ENCODE data around the gene GAP43. TPM values are rescaled to one million over a fixed set of nuclear protein-coding genes. Genes with fewer than 3 reads are reported as not detected.

GAP43 gene
- total RNA-seq, 1 donor from 2014 or later: 16.1 TPM

DNA sequence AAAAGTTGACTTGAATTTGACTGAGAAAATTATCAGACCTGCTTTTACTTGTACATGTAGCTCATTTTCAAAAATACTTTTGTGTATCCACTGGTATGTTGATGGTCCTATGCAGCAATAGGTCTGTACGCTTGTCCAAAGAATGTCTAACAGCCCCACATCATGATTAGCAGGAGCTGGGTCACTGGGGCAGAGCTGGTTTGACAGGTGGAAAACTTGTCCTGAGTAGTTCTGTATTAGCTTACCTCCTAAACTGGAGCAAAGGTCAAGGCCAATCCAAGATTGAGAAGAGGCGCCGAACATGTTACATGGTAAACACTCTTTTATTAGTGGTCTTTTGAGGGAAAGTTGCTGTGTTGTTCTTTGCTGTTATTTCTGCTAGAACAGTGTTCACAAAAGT, 50.6 kb downstream of the GAP43 start:
- Mint-ChIP-seq H3K27ac (ENCODE audit: unreplicated experiment) (no peak overlapping the region), H3K27me3 (ENCODE audit: unreplicated experiment) (no peaks in the 10 kb centered on the region), H3K9me3 (ENCODE audit: unreplicated experiment) (no peaks in the 10 kb centered on the region), H3K4me1 (ENCODE audit: unreplicated experiment) (no peaks in the 10 kb centered on the region), H3K36me3 (ENCODE audit: low read depth, unreplicated experiment) (no peaks in the 10 kb centered on the region), H3K4me3 (ENCODE audit: unreplicated experiment) (no peak overlapping the region)
- TF ChIP-seq, protein P1, sequence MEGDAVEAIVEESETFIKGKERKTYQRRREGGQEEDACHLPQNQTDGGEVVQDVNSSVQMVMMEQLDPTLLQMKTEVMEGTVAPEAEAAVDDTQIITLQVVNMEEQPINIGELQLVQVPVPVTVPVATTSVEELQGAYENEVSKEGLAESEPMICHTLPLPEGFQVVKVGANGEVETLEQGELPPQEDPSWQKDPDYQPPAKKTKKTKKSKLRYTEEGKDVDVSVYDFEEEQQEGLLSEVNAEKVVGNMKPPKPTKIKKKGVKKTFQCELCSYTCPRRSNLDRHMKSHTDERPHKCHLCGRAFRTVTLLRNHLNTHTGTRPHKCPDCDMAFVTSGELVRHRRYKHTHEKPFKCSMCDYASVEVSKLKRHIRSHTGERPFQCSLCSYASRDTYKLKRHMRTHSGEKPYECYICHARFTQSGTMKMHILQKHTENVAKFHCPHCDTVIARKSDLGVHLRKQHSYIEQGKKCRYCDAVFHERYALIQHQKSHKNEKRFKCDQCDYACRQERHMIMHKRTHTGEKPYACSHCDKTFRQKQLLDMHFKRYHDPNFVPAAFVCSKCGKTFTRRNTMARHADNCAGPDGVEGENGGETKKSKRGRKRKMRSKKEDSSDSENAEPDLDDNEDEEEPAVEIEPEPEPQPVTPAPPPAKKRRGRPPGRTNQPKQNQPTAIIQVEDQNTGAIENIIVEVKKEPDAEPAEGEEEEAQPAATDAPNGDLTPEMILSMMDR (IDR thresholded peaks at IDR 0.05; ENCODE audit: unreplicated experiment): no peak
- DNase-seq (ENCODE audit: low spot score): no peak

DNA sequence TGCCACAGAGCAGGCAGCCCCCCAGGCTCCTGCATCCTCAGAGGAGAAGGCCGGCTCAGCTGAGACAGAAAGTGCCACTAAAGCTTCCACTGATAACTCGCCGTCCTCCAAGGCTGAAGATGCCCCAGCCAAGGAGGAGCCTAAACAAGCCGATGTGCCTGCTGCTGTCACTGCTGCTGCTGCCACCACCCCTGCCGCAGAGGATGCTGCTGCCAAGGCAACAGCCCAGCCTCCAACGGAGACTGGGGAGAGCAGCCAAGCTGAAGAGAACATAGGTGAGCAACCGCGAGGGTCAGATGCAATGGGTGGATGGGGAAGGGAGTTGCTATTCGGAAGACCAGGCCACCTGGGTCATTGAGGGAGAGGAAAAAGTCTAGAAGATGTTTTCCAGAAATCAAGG, 53.0 kb downstream of the GAP43 start:
- H3K36me3 Mint-ChIP-seq (ENCODE audit: low read depth, unreplicated experiment): no peaks in the 10 kb centered on the region
- H3K4me3 Mint-ChIP-seq (ENCODE audit: unreplicated experiment): no peak overlapping the region
- TF ChIP-seq, protein P1 (IDR thresholded peaks at IDR 0.05; ENCODE audit: unreplicated experiment): no peak
- H3K27me3 Mint-ChIP-seq (ENCODE audit: unreplicated experiment): no peaks in the 10 kb centered on the region
- H3K4me1 Mint-ChIP-seq (ENCODE audit: unreplicated experiment): no peaks in the 10 kb centered on the region
- no peak for DNase-seq (ENCODE audit: low spot score)
- H3K9me3 Mint-ChIP-seq (ENCODE audit: unreplicated experiment): no peaks in the 10 kb centered on the region
- no peak overlapping the region for H3K27ac Mint-ChIP-seq (ENCODE audit: unreplicated experiment)

DNA sequence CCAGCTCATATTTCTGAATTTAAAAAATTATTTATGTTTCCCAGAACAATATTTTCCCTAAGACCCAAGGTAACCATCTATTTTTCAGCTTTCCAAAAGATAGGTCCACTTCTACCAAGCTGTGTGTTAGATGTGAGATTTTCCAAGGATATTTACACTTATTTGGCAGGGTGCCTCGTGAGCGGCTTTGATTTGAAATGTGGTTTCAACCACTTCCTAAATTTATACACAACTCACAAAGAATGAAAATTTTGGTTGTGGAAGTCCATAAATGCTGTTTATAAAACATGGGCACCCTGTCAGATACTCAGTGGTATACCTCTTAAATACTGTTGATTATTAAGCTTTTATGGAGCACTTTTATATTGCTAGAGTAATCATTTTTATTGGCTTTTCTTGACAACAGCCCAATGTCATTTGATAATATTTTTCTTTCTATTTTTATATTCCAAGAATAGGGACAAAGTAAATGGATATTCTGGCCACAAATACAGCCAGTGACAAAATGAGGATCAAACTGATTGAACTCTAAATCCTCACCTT, 57.6 kb downstream of the GAP43 start:
- no peaks in the 10 kb centered on the region for H3K4me1 Mint-ChIP-seq (ENCODE audit: unreplicated experiment)
- no peaks in the 10 kb centered on the region for H3K9me3 Mint-ChIP-seq (ENCODE audit: unreplicated experiment)
- no peaks in the 10 kb centered on the region for H3K36me3 Mint-ChIP-seq (ENCODE audit: low read depth, unreplicated experiment)
- TF ChIP-seq, protein P1 (IDR thresholded peaks at IDR 0.05; ENCODE audit: unreplicated experiment): no peak
- DNase-seq (ENCODE audit: low spot score): no peak
- H3K27me3 Mint-ChIP-seq (ENCODE audit: unreplicated experiment): no peaks in the 10 kb centered on the region
- no peak overlapping the region for H3K4me3 Mint-ChIP-seq (ENCODE audit: unreplicated experiment)
- no peak overlapping the region for H3K27ac Mint-ChIP-seq (ENCODE audit: unreplicated experiment)

DNA sequence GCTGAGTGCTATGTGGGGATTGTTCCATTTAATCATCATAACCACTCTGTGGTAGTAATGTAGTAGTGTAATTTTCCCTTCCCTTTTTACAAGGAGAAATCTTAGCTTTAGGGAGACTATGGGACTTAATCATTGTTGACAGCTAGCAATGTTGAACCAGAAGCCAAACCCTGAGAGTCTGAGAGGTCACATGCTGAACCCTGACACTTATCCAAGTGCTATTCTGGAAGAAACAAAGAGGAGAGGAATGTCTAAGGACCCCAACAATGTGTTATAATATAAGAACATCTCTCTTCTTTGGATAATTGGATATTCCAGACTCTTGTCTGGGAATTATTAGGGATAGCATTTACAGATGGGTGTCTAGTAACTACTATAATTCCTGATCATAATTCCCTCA, 58.4 kb downstream of the GAP43 start:
- Mint-ChIP-seq H3K27ac (ENCODE audit: unreplicated experiment) (no peak overlapping the region), H3K4me3 (ENCODE audit: unreplicated experiment) (no peak overlapping the region), H3K9me3 (ENCODE audit: unreplicated experiment) (no peaks in the 10 kb centered on the region), H3K36me3 (ENCODE audit: low read depth, unreplicated experiment) (no peaks in the 10 kb centered on the region), H3K4me1 (ENCODE audit: unreplicated experiment) (no peaks in the 10 kb centered on the region), H3K27me3 (ENCODE audit: unreplicated experiment) (no peaks in the 10 kb centered on the region)
- TF ChIP-seq, protein P1 (IDR thresholded peaks at IDR 0.05; ENCODE audit: unreplicated experiment): no peak
- DNase-seq (ENCODE audit: low spot score): no peak

DNA sequence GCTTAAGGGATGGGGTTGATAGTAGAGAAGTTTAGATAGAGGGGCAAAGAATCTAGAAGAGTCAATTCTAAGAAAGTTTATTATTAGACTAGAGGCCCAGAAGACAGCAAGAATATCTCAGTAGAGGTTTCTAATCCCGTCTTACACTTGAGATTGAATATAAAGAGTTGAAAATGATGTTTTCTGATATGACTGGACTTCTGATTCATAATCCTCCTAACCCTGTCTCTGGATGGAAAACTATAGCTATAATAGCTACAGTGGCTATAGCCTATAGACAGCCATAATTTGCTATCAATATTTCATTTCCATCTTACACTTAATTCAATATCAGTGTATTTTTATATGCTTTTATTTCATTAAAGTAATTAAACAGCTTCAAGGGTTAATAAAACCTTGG, 60.0 kb downstream of the GAP43 start:
- no peak for DNase-seq (ENCODE audit: low spot score)
- Mint-ChIP-seq H3K36me3 (ENCODE audit: low read depth, unreplicated experiment) (no peaks in the 10 kb centered on the region), H3K9me3 (ENCODE audit: unreplicated experiment) (no peaks in the 10 kb centered on the region), H3K4me1 (ENCODE audit: unreplicated experiment) (no peaks in the 10 kb centered on the region), H3K27me3 (ENCODE audit: unreplicated experiment) (no peaks in the 10 kb centered on the region), H3K4me3 (ENCODE audit: unreplicated experiment) (no peak overlapping the region), H3K27ac (ENCODE audit: unreplicated experiment) (no peak overlapping the region)
- TF ChIP-seq, protein P1 (IDR thresholded peaks at IDR 0.05; ENCODE audit: unreplicated experiment): no peak

Measured in endothelial cell (in vitro differentiated cells).